Measurements from ENCODE around the gene EFHB. TPM values are rescaled to one million over a fixed set of nuclear protein-coding genes. Genes with fewer than 3 reads are reported as not detected.

Gene EFHB, protein sequence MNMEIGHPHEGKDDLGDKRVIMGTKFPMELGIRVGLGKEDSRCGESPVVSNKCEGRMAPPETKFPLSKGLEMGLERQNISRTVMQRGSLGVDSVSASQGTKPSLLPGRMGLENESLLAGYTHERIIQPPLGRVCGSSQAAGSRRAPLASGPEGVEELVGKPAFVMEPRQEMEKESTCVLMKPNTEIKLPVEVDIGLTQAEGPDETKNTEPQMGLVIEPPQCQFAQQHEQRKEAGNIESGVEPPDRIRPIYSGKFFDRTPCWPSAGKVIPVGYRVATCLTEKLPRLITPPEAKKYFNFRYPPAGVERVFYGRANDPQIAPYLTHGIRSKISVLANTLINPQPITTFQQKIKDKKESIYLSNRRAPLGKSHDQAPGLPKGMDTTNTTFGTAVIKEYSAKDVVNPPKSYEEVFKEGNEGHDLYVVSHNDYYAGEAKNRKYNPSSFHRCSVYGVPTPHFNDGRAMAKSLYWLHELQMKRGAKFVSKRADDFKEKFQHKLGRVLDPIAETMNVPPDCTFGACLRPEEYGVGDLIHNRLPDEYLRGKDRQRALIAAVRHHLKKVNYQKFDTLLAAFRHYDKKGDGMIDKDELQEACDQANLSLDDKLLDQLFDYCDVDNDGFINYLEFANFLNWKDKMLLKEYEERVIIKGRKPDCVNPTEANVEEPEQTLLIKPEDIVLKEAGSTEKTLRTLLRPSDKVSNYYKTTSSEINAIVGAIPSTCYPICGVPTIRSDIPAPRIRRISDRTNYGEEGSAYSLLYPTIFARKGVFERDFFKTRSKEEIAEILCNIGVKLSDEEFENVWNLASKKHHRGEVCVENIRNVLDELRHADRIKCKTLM
- total RNA-seq (ENCODE audit: low replicate concordance), result 0.27 and 1.1 TPM in 2 replicates

DNA sequence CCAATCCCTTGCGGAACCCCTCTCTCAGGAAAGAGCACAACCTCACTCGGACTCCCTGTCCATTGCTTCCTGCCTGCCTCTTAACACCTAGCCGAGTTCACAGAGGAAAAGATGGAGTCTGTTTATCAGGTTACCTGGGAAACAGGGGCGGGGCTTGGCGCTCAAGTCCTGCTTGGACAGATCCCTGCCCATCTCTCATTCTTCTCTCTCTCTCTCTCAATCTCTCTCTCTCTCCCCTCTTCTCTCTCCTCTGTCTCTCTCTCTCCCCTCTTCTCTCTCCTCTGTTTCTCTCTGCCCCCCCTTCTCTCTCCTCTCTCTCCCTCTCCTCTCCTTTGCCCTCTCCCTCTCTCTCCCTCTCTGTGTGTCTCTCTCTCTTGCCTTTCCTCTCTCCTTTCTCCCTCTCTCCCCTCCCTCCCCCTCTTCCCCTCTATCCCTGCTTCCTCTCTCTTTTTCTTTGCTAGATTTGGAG, at the start of gene EFHB:
Gene EFHB (minus strand): TSS at position 120 of the 469 bp plus-strand sequence. CDS start 199 bp downstream, outside the sequence.
- TF ChIP-seq, protein P1, sequence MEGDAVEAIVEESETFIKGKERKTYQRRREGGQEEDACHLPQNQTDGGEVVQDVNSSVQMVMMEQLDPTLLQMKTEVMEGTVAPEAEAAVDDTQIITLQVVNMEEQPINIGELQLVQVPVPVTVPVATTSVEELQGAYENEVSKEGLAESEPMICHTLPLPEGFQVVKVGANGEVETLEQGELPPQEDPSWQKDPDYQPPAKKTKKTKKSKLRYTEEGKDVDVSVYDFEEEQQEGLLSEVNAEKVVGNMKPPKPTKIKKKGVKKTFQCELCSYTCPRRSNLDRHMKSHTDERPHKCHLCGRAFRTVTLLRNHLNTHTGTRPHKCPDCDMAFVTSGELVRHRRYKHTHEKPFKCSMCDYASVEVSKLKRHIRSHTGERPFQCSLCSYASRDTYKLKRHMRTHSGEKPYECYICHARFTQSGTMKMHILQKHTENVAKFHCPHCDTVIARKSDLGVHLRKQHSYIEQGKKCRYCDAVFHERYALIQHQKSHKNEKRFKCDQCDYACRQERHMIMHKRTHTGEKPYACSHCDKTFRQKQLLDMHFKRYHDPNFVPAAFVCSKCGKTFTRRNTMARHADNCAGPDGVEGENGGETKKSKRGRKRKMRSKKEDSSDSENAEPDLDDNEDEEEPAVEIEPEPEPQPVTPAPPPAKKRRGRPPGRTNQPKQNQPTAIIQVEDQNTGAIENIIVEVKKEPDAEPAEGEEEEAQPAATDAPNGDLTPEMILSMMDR (IDR thresholded peaks at IDR 0.05; ENCODE audit: insufficient read depth, low read length), result no peak
- H3K4me3 ChIP-seq (ENCODE audit: low read depth, low read length), result no peak within 1 kb of the TSS
- no peak for DNase-seq (ENCODE audit: low read depth)

DNA sequence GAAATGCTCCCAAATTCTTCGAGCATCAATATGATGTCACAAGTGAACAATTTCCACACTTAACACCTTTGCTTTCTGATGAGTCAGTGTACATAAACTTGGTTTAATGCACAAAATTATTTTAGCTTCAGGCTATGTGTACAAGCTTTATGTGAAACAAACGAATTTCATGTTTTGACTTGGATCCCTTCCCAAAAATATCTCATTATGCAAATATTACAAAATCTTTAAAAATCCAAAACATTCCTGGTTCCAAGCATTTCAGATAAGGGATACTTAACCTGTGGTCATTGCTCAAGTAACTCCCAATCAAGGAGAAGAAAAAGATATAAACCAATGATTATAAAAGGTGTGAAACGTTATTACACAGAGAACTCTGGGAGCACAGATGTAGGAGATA, 38.0 kb upstream of the EFHB start:
- TF ChIP-seq, protein P1 (IDR thresholded peaks at IDR 0.05; ENCODE audit: insufficient read depth, low read length), result no peak
- H3K4me3 ChIP-seq (ENCODE audit: low read depth, low read length), result no peak overlapping the region
- DNase-seq (ENCODE audit: low read depth), result peak; percentile 70

DNA sequence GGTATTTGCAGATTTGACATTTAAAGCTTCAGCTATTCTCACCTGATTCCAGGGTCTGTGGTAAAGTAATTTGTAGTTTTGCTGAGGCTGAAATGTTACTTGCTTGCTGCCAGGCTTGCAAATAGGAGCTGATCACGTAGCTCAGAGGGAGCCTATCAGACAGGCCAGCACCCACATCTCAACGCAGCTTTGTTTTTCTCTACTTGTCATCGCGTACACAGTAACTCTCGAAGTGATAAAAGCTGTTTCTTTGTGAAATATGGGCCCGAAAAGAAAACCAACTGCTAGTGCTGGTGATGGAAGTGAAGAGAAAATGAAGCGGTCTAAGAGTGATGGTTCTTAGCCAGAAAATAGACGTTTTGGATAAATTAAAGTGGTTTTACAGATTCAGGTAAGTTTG, 36.3 kb upstream of the EFHB start:
- no peak overlapping the region for H3K4me3 ChIP-seq (ENCODE audit: low read depth, low read length)
- no peak for DNase-seq (ENCODE audit: low read depth)
- TF ChIP-seq, protein P1 (IDR thresholded peaks at IDR 0.05; ENCODE audit: insufficient read depth, low read length), result no peak

DNA sequence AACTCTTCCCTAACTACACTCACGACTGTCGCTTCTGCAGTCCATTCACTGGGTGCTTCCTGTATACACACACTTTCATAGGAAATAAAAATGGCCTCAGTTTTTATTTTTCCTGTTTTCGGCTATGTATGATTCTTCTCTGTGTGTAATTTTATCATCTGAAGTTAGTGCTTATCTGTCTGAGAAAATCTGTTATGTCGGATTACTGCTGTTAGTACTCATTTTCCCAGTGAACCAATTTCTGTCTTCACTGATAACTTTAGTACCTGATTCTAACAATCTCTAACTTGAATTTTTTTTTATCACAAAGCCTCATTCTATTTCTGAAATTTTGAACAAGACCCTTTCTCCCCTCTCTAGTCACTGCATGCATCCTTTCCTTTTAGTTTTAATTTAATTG, 33.8 kb upstream of the EFHB start:
- no peak for DNase-seq (ENCODE audit: low read depth)
- TF ChIP-seq, protein P1 (IDR thresholded peaks at IDR 0.05; ENCODE audit: insufficient read depth, low read length), result no peak
- no peak overlapping the region for H3K4me3 ChIP-seq (ENCODE audit: low read depth, low read length)

DNA sequence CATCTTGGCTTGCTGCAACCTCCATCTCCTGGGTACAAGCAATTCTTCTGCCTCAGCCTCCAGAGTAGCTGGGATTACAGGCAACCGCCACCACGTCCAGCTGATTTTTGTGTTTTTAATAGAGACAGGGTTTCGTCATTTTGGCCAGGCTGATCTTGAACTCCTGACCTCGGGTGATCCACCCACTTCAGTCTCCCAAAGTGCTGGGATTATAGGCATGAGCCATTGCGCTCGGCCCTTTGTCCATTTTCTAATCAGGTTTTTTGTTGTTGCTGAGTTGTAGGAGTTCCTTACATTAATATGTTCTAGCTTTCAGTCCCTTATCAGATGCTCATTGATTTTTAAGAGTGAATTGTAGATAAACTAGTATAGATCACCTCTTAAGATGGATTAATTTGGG, 33.2 kb upstream of the EFHB start:
- DNase-seq (ENCODE audit: low read depth), result no peak
- TF ChIP-seq, protein P1 (IDR thresholded peaks at IDR 0.05; ENCODE audit: insufficient read depth, low read length), result no peak
- H3K4me3 ChIP-seq (ENCODE audit: low read depth, low read length), result no peak overlapping the region

DNA sequence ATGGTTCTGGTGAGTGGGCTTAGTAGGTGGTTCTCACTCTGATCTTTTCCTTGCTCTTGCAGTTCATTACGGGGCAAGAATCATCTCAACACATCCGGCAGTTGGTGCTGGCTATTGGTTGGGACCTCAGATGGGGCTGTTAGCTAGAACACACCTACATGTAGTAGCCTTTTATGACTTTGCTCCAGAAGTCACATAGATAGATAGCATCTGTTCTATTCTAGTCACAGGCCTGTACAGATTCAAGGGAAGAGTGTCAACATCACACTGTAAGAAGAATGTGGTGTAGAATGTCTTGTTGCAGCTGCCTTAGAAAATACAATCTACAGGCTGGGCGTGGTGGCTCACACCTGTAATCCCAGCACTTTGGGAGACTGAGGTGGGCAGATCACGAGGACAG, 27.9 kb upstream of the EFHB start:
- TF ChIP-seq, protein P1 (IDR thresholded peaks at IDR 0.05; ENCODE audit: insufficient read depth, low read length), result no peak
- no peak for DNase-seq (ENCODE audit: low read depth)
- no peak overlapping the region for H3K4me3 ChIP-seq (ENCODE audit: low read depth, low read length)

All from fibroblast of the aortic adventitia (primary cell).